Mammary epithelial cell (primary cell): Measurements from ENCODE around the gene RAPGEF4.

Experiments used
- EZH2 ChIP-seq: IDR thresholded peaks from 2 replicates; pipeline ENCODE4 v1.6.1; 2012; ENCODE audit warnings: low read length, inconsistent platforms, borderline replicate concordance
- TF ChIP-seq, protein P1 (sequence below), 2 donors: IDR thresholded peaks in 1 of 2; conservative IDR thresholded peaks in 1 of 2; 2 replicates each; pipeline ENCODE4 v1.5.1; 2011 to 2012; ENCODE audit warnings: inconsistent platforms in 2 of 2, low read length in 2 of 2, mild to moderate bottlenecking in 2 of 2, control low read depth in 1 of 2, low read depth in 1 of 2; ENCODE audit not compliant: insufficient read depth in 1 of 2; ENCODE audit errors: extremely low read depth in 1 of 2

DNA sequence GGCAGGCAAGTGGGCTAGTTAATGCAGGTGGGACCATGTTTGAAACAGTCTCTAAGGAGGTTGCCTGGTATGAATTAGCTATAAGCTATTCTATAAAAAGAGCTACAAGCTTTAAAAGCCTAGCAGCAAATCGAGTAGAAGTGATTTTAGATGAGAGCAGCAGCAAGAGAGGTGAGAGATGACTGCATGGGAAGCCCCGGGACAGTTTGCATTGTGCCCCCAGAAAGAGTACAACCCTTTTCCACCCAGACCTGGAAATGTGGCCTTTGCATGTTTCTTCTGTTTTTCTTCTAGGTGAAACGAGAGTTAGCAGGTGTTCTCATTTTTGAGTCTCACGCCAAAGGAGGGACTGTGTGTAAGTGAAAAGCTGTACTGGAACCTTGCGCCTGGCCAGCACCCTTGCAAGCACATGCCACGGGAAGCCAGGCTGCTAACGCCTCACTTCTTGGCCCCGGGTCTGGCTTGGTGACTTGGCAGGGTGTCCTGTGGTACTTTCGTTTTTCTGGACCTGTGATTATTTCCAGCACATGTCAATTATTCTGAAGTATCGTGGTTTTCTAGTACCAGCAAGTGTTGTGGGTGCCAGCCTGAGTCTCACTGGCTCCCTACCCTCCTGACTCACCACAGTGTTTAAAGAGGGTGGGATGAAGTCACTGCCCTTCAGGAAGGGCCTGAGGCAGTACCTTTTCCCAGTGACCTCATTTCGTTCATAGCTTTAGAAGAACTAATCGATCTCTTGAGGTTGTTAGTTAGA is 249.7 kb downstream of the RAPGEF4 start:
- TF ChIP-seq, protein P1, sequence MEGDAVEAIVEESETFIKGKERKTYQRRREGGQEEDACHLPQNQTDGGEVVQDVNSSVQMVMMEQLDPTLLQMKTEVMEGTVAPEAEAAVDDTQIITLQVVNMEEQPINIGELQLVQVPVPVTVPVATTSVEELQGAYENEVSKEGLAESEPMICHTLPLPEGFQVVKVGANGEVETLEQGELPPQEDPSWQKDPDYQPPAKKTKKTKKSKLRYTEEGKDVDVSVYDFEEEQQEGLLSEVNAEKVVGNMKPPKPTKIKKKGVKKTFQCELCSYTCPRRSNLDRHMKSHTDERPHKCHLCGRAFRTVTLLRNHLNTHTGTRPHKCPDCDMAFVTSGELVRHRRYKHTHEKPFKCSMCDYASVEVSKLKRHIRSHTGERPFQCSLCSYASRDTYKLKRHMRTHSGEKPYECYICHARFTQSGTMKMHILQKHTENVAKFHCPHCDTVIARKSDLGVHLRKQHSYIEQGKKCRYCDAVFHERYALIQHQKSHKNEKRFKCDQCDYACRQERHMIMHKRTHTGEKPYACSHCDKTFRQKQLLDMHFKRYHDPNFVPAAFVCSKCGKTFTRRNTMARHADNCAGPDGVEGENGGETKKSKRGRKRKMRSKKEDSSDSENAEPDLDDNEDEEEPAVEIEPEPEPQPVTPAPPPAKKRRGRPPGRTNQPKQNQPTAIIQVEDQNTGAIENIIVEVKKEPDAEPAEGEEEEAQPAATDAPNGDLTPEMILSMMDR (conservative IDR thresholded peaks at IDR 0.05 in 1 of 2, IDR thresholded peaks at IDR 0.05 in 1 of 2; ENCODE audit: extremely low read depth in 1 of 2, insufficient read depth in 1 of 2, low read depth in 1 of 2, low read length in 2 of 2), result no peak
- no peak for TF ChIP-seq EZH2
